COLO668 (cell line): ENCODE results near the gene MRPL57.
"Not testable (repeated sequence)": the region's sequence is repeated elsewhere in the genome, so short reads cannot be mapped to it uniquely, and the experiment has no call there.

Source experiments
- DNase-seq: peaks from one replicate; lab custom pipeline; 2025; ENCODE audit not compliant: unreplicated experiment; lab: John Stamatoyannopoulos, UW

Gene MRPL57

GRCh38 chr13:21176215-21176981, at the start of gene MRPL57, which contains the start of gene SKA3:
Gene MRPL57 (plus strand): TSS chr13:21176658. CDS start chr13:21176917, 259 bp downstream.
Gene SKA3 (minus strand): TSS chr13:21176552. CDS start chr13:21176477, 75 bp downstream.
- peak; percentile 100 for DNase-seq

GRCh38 chr13:21130116-21130515, 46.3 kb upstream of the MRPL57 start:
- DNase-seq, result no peak

- DNase-seq, result no peak
These were observed 43.4 kb upstream of the MRPL57 start for GRCh38 chr13:21133077-21133476.

- DNase-seq, result no peak
These were observed 42.0 kb upstream of the MRPL57 start for GRCh38 chr13:21134475-21134874.

GRCh38 chr13:21135833-21136232, 40.6 kb upstream of the MRPL57 start:
- DNase-seq, result not testable (repeated sequence)

- DNase-seq, result no peak
These were observed 38.8 kb upstream of the MRPL57 start for GRCh38 chr13:21137696-21138095.

GRCh38 chr13:21138561-21138960, 37.9 kb upstream of the MRPL57 start:
- DNase-seq, result no peak

GRCh38 chr13:21139374-21139773, 37.1 kb upstream of the MRPL57 start:
- DNase-seq, result no peak

GRCh38 chr13:21142766-21143165, 33.7 kb upstream of the MRPL57 start:
- no peak for DNase-seq

GRCh38 chr13:21147827-21148226, 28.6 kb upstream of the MRPL57 start:
- no peak for DNase-seq

- no peak for DNase-seq
These were observed 27.8 kb upstream of the MRPL57 start for GRCh38 chr13:21148557-21149258.

GRCh38 chr13:21149568-21149967, 26.9 kb upstream of the MRPL57 start:
- DNase-seq, result no peak

- DNase-seq, result no peak
These were observed 26.4 kb upstream of the MRPL57 start for GRCh38 chr13:21150013-21150412.

- no peak for DNase-seq
These were observed 24.1 kb upstream of the MRPL57 start for GRCh38 chr13:21152251-21152899.

- no peak for DNase-seq
These were observed 11.8 kb upstream of the MRPL57 start for GRCh38 chr13:21164631-21165030.

- DNase-seq, result not testable (repeated sequence)
These were observed 10.9 kb upstream of the MRPL57 start for GRCh38 chr13:21165606-21166005.

- DNase-seq, result no peak
These were observed 5.0 kb upstream of the MRPL57 start for GRCh38 chr13:21171420-21171819.

GRCh38 chr13:21173767-21174166, 2.7 kb upstream of the MRPL57 start:
- DNase-seq, result not testable (repeated sequence)

GRCh38 chr13:21175656-21176214, 723 bp upstream of the MRPL57 start:
- no peak for DNase-seq

- DNase-seq, result no peak
These were observed 475 bp downstream of the MRPL57 start for GRCh38 chr13:21176982-21177284.

GRCh38 chr13:21181671-21182070, 5.2 kb downstream of the MRPL57 start:
- no peak for DNase-seq

- DNase-seq, result not testable (repeated sequence)
These were observed 10.0 kb downstream of the MRPL57 start for GRCh38 chr13:21186410-21186809.
